Measurements from ENCODE around the gene ADAMTSL4. TPM values are rescaled to one million over a fixed set of nuclear protein-coding genes. Genes with fewer than 3 reads are reported as not detected.
"Not testable (repeated sequence)": the region's sequence is repeated elsewhere in the genome, so short reads cannot be mapped to it uniquely, and the experiment has no call there.

The ADAMTSL4 gene
- total RNA-seq, 2 donors from 2014 or later = 3.7 to 9.7 TPM

GRCh38 chr1:150578272-150579109 lies 29.3 kb downstream of the ADAMTSL4 start:
- intact Hi-C loops (cut with DNase I) = loop anchor here (2.0 to 5.0 kb wide), 2 partner anchors 16 to 49 kb away; partner anchors contain the start of gene ENSA
- H3K27me3 ChIP-seq (replicated peaks; ENCODE audit: insufficient read depth) = no peaks in the 10 kb centered on the region
- peaks cover 5% of the 10 kb centered on the region for H3K4me1 ChIP-seq (replicated peaks)
- peak; percentile 11 for TF ChIP-seq POLR2A (IDR thresholded peaks at IDR 0.05)
- TF ChIP-seq CTCF (IDR thresholded peaks at IDR 0.05) = no peak
- peak; percentile 80 for TF ChIP-seq POLR2AphosphoS5 (IDR thresholded peaks at IDR 0.05)
- H3K4me3 ChIP-seq = peak overlapping the region; percentile 88 to 93
- WGBS = under 1% methylated on average over 50 of the region's 50 CpGs
- H3K36me3 ChIP-seq = no peaks in the 10 kb centered on the region
- H3K9me3 ChIP-seq = no peaks in the 10 kb centered on the region
- DNase-seq (ENCODE audit: low spot score) = peak; percentile 49
- peak overlapping the region; percentile 98 to 100 for H3K27ac ChIP-seq

- peak within 1 kb of the TSS; percentile 98 to 100 for H3K27ac ChIP-seq
- no peaks in the 10 kb centered on the region for H3K4me1 ChIP-seq (replicated peaks)
- intact Hi-C loops (cut with DNase I) = loop anchor here (2.0 to 5.0 kb wide), 2 partner anchors 17 to 48 kb away; partner anchors contain the start of gene ENSA
- WGBS = under 1% methylated on average over 79 of the region's 94 CpGs
- no peaks in the 10 kb centered on the region for H3K9me3 ChIP-seq
- DNase-seq (ENCODE audit: low spot score) = peak; percentile 93
- TF ChIP-seq POLR2A (IDR thresholded peaks at IDR 0.05) (peak; percentile 86), POLR2AphosphoS5 (IDR thresholded peaks at IDR 0.05) (peak; percentile 97), CTCF (IDR thresholded peaks at IDR 0.05) (peak in 2 of 4 experiments; percentile 45 to 64)
- H3K36me3 ChIP-seq = no peaks in the 10 kb centered on the region
- peak within 1 kb of the TSS; percentile 88 to 93 for H3K4me3 ChIP-seq
- no peaks in the 10 kb centered on the region for H3K27me3 ChIP-seq (replicated peaks; ENCODE audit: insufficient read depth)
Observed at GRCh38 chr1:150579110-150579944, 30.1 kb downstream of the ADAMTSL4 start, which contains the start of gene MCL1. Gene MCL1, minus strand, starts transcription at chr1:150579610. Its CDS starts 80 bp downstream, at chr1:150579530.

GRCh38 chr1:150579945-150580642 lies 30.9 kb downstream of the ADAMTSL4 start:
- no peak for TF ChIP-seq CTCF (IDR thresholded peaks at IDR 0.05)
- DNase-seq (ENCODE audit: low spot score) = no peak
- no peaks in the 10 kb centered on the region for H3K4me1 ChIP-seq (replicated peaks)
- H3K36me3 ChIP-seq = no peaks in the 10 kb centered on the region
- H3K27me3 ChIP-seq (replicated peaks; ENCODE audit: insufficient read depth) = no peaks in the 10 kb centered on the region
- WGBS = 70% methylated on average over 15 of the region's 15 CpGs
- no peaks in the 10 kb centered on the region for H3K9me3 ChIP-seq
- peak overlapping the region; percentile 88 to 93 for H3K4me3 ChIP-seq
- intact Hi-C loops (cut with DNase I) = loop anchor here (2.0 to 5.0 kb wide), 2 partner anchors 17 to 47 kb away; partner anchors contain the start of gene ENSA
- H3K27ac ChIP-seq = peak overlapping the region; percentile 98 to 100

GRCh38 chr1:150580966-150581365 lies 31.8 kb downstream of the ADAMTSL4 start:
- WGBS = 95% methylated on average over 3 of the region's 3 CpGs
- H3K9me3 ChIP-seq; H3K27ac ChIP-seq; H3K27me3 ChIP-seq (replicated peaks; ENCODE audit: insufficient read depth); H3K36me3 ChIP-seq; intact Hi-C loops (cut with DNase I); H3K4me1 ChIP-seq (replicated peaks); DNase-seq (ENCODE audit: low spot score); H3K4me3 ChIP-seq: not testable (repeated sequence)

GRCh38 chr1:150581437-150581836 lies 32.2 kb downstream of the ADAMTSL4 start:
- DNase-seq (ENCODE audit: low spot score); H3K27ac ChIP-seq; H3K4me3 ChIP-seq; H3K36me3 ChIP-seq; intact Hi-C loops (cut with DNase I); H3K27me3 ChIP-seq (replicated peaks; ENCODE audit: insufficient read depth); H3K9me3 ChIP-seq; H3K4me1 ChIP-seq (replicated peaks): not testable (repeated sequence)
- 97% methylated on average over 7 of the region's 7 CpGs for WGBS

- H3K27ac ChIP-seq; H3K36me3 ChIP-seq; H3K9me3 ChIP-seq; DNase-seq (ENCODE audit: low spot score); H3K27me3 ChIP-seq (replicated peaks; ENCODE audit: insufficient read depth); H3K4me3 ChIP-seq; intact Hi-C loops (cut with DNase I); H3K4me1 ChIP-seq (replicated peaks): not testable (repeated sequence)
- 96% methylated on average over 14 of the region's 14 CpGs for WGBS
Observed at GRCh38 chr1:150581962-150582361, 32.8 kb downstream of the ADAMTSL4 start.
